ENCODE data around the gene USP34. TPM values are rescaled to one million over a fixed set of nuclear protein-coding genes. Genes with fewer than 3 reads are reported as not detected.

USP34 gene
- total RNA-seq, 1 experiment from 2014 or later, result 76.3 TPM

DNA sequence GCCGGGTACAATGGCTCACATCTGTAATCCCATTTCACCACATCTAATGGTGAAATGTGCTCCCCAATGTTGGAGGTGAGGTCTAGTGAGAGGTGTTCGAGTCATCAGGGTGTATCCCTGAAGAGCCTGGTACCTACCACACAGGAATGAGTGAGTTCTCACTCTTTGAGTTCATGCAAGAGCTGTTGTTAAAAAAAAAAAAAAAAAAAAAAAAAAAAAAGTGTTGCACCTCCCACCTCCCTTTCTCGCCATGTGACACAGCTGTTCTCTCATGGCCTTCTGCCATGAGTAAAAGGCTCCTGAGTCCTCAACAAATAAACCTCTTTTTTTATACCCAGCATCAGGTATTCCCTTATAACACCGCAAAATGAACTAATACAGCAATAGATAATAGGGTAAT is 202.6 kb downstream of the USP34 start:
- Histone ChIP-seq H3K4me1 (ENCODE audit: control insufficient read depth in 1 of 2, insufficient read depth in 2 of 2, low read length in 2 of 2) (no peaks in the 10 kb centered on the region), H3K27me3 (ENCODE audit: insufficient read depth, low read length) (no peaks in the 10 kb centered on the region), H3K79me2 (ENCODE audit: insufficient read depth, low read length) (0 out of 2 replicates have a peak, but pooled peaks cover 3% of the 10 kb centered on the region), H3K36me3 (ENCODE audit: control insufficient read depth in 1 of 2, insufficient read depth in 2 of 2, low read length in 2 of 2) (peaks cover 8 to 11% of the 10 kb centered on the region in 2 experiments; a peak in 3 of 4 replicates), H4K20me1 (ENCODE audit: insufficient read depth) (no peaks in the 10 kb centered on the region), H3K9me3 (ENCODE audit: control insufficient read depth in 1 of 2, insufficient read depth in 1 of 2, low read depth in 1 of 2, low read length in 2 of 2) (no peaks in the 10 kb centered on the region), H2AFZ (ENCODE audit: low read depth, low read length, poor library complexity, severe bottlenecking) (no peak overlapping the region), H3K9ac (ENCODE audit: low read length) (no peak overlapping the region), H3K27ac (ENCODE audit: low read depth, low read length) (no peak overlapping the region), H3K4me3 (replicated peaks in 1 of 2; ENCODE audit: low read depth in 1 of 2, low read length in 2 of 2) (no peak overlapping the region), H3K4me2 (ENCODE audit: low read length) (no peak overlapping the region), H3K9me2 (ENCODE audit: insufficient read depth) (no peaks in the 10 kb centered on the region)
- BruUV-seq (replicated peaks), result no TSS peak
- TF ChIP-seq, protein P1, sequence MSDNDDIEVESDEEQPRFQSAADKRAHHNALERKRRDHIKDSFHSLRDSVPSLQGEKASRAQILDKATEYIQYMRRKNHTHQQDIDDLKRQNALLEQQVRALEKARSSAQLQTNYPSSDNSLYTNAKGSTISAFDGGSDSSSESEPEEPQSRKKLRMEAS (IDR thresholded peaks at IDR 0.05), result no peak
- TF ChIP-seq YY1 (IDR thresholded peaks at IDR 0.05; ENCODE audit: extremely low read depth, insufficient replicate concordance, low read depth, low read length) (no peak), CEBPB (IDR thresholded peaks at IDR 0.05; ENCODE audit: low read depth) (no peak), RAD21 (IDR thresholded peaks at IDR 0.05; ENCODE audit: low read depth) (no peak), CBX3 (IDR thresholded peaks at IDR 0.05; ENCODE audit: low read depth) (no peak), ELF1 (IDR thresholded peaks at IDR 0.05; ENCODE audit: borderline replicate concordance, low read depth) (no peak), ZNF274 (IDR thresholded peaks at IDR 0.05; ENCODE audit: low read depth, low read length) (no peak), POLR2A (IDR thresholded peaks at IDR 0.05; ENCODE audit: borderline replicate concordance, extremely low read depth, insufficient read depth, insufficient read length) (no peak)
- TF ChIP-seq, protein P2, sequence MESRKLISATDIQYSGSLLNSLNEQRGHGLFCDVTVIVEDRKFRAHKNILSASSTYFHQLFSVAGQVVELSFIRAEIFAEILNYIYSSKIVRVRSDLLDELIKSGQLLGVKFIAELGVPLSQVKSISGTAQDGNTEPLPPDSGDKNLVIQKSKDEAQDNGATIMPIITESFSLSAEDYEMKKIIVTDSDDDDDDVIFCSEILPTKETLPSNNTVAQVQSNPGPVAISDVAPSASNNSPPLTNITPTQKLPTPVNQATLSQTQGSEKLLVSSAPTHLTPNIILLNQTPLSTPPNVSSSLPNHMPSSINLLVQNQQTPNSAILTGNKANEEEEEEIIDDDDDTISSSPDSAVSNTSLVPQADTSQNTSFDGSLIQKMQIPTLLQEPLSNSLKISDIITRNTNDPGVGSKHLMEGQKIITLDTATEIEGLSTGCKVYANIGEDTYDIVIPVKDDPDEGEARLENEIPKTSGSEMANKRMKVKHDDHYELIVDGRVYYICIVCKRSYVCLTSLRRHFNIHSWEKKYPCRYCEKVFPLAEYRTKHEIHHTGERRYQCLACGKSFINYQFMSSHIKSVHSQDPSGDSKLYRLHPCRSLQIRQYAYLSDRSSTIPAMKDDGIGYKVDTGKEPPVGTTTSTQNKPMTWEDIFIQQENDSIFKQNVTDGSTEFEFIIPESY (IDR thresholded peaks at IDR 0.05; ENCODE audit: extremely low read depth, insufficient replicate concordance, low read length), result no peak
- TF ChIP-seq, protein P3, sequence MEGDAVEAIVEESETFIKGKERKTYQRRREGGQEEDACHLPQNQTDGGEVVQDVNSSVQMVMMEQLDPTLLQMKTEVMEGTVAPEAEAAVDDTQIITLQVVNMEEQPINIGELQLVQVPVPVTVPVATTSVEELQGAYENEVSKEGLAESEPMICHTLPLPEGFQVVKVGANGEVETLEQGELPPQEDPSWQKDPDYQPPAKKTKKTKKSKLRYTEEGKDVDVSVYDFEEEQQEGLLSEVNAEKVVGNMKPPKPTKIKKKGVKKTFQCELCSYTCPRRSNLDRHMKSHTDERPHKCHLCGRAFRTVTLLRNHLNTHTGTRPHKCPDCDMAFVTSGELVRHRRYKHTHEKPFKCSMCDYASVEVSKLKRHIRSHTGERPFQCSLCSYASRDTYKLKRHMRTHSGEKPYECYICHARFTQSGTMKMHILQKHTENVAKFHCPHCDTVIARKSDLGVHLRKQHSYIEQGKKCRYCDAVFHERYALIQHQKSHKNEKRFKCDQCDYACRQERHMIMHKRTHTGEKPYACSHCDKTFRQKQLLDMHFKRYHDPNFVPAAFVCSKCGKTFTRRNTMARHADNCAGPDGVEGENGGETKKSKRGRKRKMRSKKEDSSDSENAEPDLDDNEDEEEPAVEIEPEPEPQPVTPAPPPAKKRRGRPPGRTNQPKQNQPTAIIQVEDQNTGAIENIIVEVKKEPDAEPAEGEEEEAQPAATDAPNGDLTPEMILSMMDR (IDR thresholded peaks at IDR 0.05 in 2 of 3, conservative IDR thresholded peaks at IDR 0.05 in 1 of 3; ENCODE audit: borderline replicate concordance in 1 of 3, insufficient read depth in 1 of 3, low read depth in 2 of 3, low read length in 2 of 3), result no peak
- intact Hi-C loops (cut with micrococcal nuclease), result no loop called here
- CTCF ChIA-PET, result no interaction called here
- DNase-seq (ENCODE audit: low read depth, low spot score), result no peak
- RAD21 ChIA-PET (ENCODE audit: low non-redundant PET in 1 of 2, low total read pairs in 2 of 2, uncharacterized antibody in 2 of 2, unreplicated experiment in 2 of 2), result no interaction called here
- POLR2A ChIA-PET, result no interaction called here
- ATAC-seq, result no peak

Measured in HCT116 (cell line).